ENCODE measurements around the gene CNPPD1.

GRCh38 chr2:219142329-219142728 lies 34.4 kb downstream of the CNPPD1 start:
- TF ChIP-seq POLR2A (IDR thresholded peaks at IDR 0.05; ENCODE audit: low read length) (no peak), GATA1 (IDR thresholded peaks at IDR 0.05; ENCODE audit: low read depth, low read length) (no peak)
